Measurements from ENCODE around the gene SMC1B.

GRCh38 chr22:45430871-45431270 is 17.5 kb upstream of the SMC1B start:
- TF ChIP-seq CTCF (IDR thresholded peaks at IDR 0.05) (no peak), EZH2 (IDR thresholded peaks at IDR 0.05) (no peak), EZH2phosphoT487 (IDR thresholded peaks at IDR 0.05) (no peak)

All from neural progenitor cell (in vitro differentiated cells).